IMR-90 (cell line): ENCODE measurements around the gene CCDC12. TPM values are rescaled to one million over a fixed set of nuclear protein-coding genes. Genes with fewer than 3 reads are reported as not detected.

Experiments used
- ATAC-seq: fragments of 200-7000 bp; cut with Tn5 transposase; 2 replicates; pipeline ENCODE4 v1.9.1; 2020; ENCODE audit warnings: low read depth, mild to moderate bottlenecking, moderate library complexity
- BruUV-seq: library from RNA; stranded (reverse); fragments of 400-500 nt; replicated peaks from 2 replicates; lab custom pipeline; 2021; lab: Mats Ljungman, UMichigan
- CTCF ChIA-PET: fragments of 300-600 bp; formaldehyde crosslinking; extraction: SDS; loops from one replicate; lab custom pipeline; 2021; ENCODE audit warnings: antibody characterized with exemption; lab: Yijun Ruan, JAX
- POLR2A ChIA-PET: fragments of 300-600 bp; sonication (Branson Sonifier 250); formaldehyde crosslinking; loops from one replicate; lab custom pipeline; 2022; ENCODE audit warnings: antibody characterized with exemption; ENCODE audit not compliant: unreplicated experiment; lab: Charles Lee
- DNase-seq: peaks from one replicate; pipeline ENCODE4 v3.0.0; 2013
- H2AFZ ChIP-seq: replicated peaks from 2 replicates; pipeline ENCODE3; 2013; ENCODE audit warnings: low read length, mild to moderate bottlenecking; ENCODE audit not compliant: poor library complexity
- H2AK5ac ChIP-seq: 2 replicates; pipeline ENCODE4 v1.6.1; 2013; ENCODE audit warnings: low read depth, low read length, inconsistent platforms
- H2AK9ac ChIP-seq: replicated peaks from 2 replicates; pipeline ENCODE3; 2013; ENCODE audit warnings: mild to moderate bottlenecking, low read depth, low read length, moderate library complexity; ENCODE audit not compliant: poor library complexity
- H2BK120ac ChIP-seq: 2 replicates; pipeline ENCODE4 v1.6.1; 2013; ENCODE audit warnings: low read depth, low read length, inconsistent platforms
- H2BK15ac ChIP-seq: 3 replicates; pipeline ENCODE4 v1.6.1; 2013; ENCODE audit warnings: low read depth, low read length, inconsistent platforms
- H2BK20ac ChIP-seq: 2 replicates; pipeline ENCODE4 v1.6.1; 2013; ENCODE audit warnings: low read depth, mild to moderate bottlenecking, inconsistent platforms, low read length, moderate library complexity
- H2BK5ac ChIP-seq: 2 replicates; pipeline ENCODE4 v1.6.1; 2013; ENCODE audit warnings: mild to moderate bottlenecking, low read depth, low read length, inconsistent platforms; ENCODE audit not compliant: poor library complexity, severe bottlenecking
- H3K14ac ChIP-seq: replicated peaks from 2 replicates; pipeline ENCODE4 v1.6.1; 2013; ENCODE audit warnings: low read depth, low read length, inconsistent platforms
- H3K18ac ChIP-seq: 2 replicates; pipeline ENCODE4 v1.6.1; 2013; ENCODE audit warnings: low read depth, low read length, control low read depth
- H3K23ac ChIP-seq: 2 replicates; pipeline ENCODE4 v1.6.1; 2013; ENCODE audit warnings: low read depth, low read length, inconsistent platforms
- H3K27ac ChIP-seq: 2 replicates; pipeline ENCODE4 v1.5.1; 2013; ENCODE audit warnings: mild to moderate bottlenecking, control low read depth, low read length; ENCODE audit not compliant: insufficient read depth
- H3K27me3 ChIP-seq: 2 replicates; pipeline ENCODE4 v1.6.1; 2013; ENCODE audit warnings: low read length; ENCODE audit not compliant: control insufficient read depth, insufficient read depth
- H3K36me3 ChIP-seq: 2 replicates; pipeline ENCODE4 v1.6.1; 2013; ENCODE audit warnings: low read length, mixed read lengths; ENCODE audit not compliant: control insufficient read depth, insufficient read depth
- H3K4ac ChIP-seq: 2 replicates; pipeline ENCODE4 v1.6.1; 2013; ENCODE audit warnings: low read depth, low read length, inconsistent platforms
- H3K4me1 ChIP-seq: 2 replicates; pipeline ENCODE4 v1.6.1; 2013; ENCODE audit warnings: low read length, mixed read lengths; ENCODE audit not compliant: control insufficient read depth, insufficient read depth
- H3K4me2 ChIP-seq: 2 replicates; pipeline ENCODE4 v1.6.1; 2013; ENCODE audit warnings: low read depth, mild to moderate bottlenecking, control low read depth, low read length, moderate library complexity
- H3K4me3 ChIP-seq: 2 replicates; pipeline ENCODE4 v1.5.1; 2013; ENCODE audit warnings: low read depth, mild to moderate bottlenecking, control low read depth, low read length, moderate library complexity; ENCODE audit not compliant: insufficient read depth
- H3K56ac ChIP-seq: 2 replicates; pipeline ENCODE4 v1.6.1; 2013; ENCODE audit warnings: low read length, inconsistent platforms; ENCODE audit not compliant: insufficient read depth; ENCODE audit errors: extremely low read depth
- H3K79me1 ChIP-seq, 2 experiments: 2 replicates each; pipeline ENCODE4 v1.6.1; 2013; ENCODE audit warnings: low read length in 2 of 2, inconsistent platforms in 1 of 2, low read depth in 1 of 2
- H3K9ac ChIP-seq: 2 replicates; pipeline ENCODE4 v1.6.1; 2013; ENCODE audit warnings: low read depth, low read length, control low read depth
- H3K9me1 ChIP-seq: 2 replicates; pipeline ENCODE4 v1.6.1; 2013; ENCODE audit warnings: low read length, inconsistent platforms; ENCODE audit not compliant: insufficient read depth
- H3K9me3 ChIP-seq: 2 replicates; pipeline ENCODE4 v1.6.1; 2013; ENCODE audit warnings: low read length; ENCODE audit not compliant: control insufficient read depth, insufficient read depth
- H4K20me1 ChIP-seq: 2 replicates; pipeline ENCODE4 v1.6.1; 2013; ENCODE audit warnings: low read length, inconsistent platforms; ENCODE audit not compliant: insufficient read depth
- H4K5ac ChIP-seq: 2 replicates; pipeline ENCODE4 v1.6.1; 2013; ENCODE audit warnings: mild to moderate bottlenecking, low read depth, low read length, control low read depth
- H4K8ac ChIP-seq, 2 experiments: 2 replicates each; pipeline ENCODE4 v1.6.1; 2013; ENCODE audit warnings: low read depth in 2 of 2, low read length in 2 of 2, control low read depth in 1 of 2, inconsistent platforms in 1 of 2
- H4K91ac ChIP-seq: 2 replicates; pipeline ENCODE4 v1.6.1; 2013; ENCODE audit warnings: low read depth, low read length, inconsistent platforms; ENCODE audit not compliant: insufficient read depth
- BHLHE40 ChIP-seq: fragments of 150-350 bp; IDR thresholded peaks from 2 replicates; pipeline ENCODE4 v1.6.1; 2016; ENCODE audit warnings: mild to moderate bottlenecking, low read depth, low read length
- CEBPB ChIP-seq: IDR thresholded peaks from 2 replicates; pipeline ENCODE4 v1.6.1; 2012; ENCODE audit warnings: low read depth, low read length, improper control_type of control experiment
- CHD1 ChIP-seq: IDR thresholded peaks from 2 replicates; pipeline ENCODE4 v1.6.1; 2012; ENCODE audit warnings: low read depth, low read length, improper control_type of control experiment
- FOS ChIP-seq: fragments of 150-350 bp; IDR thresholded peaks from 2 replicates; pipeline ENCODE4 v1.6.1; 2016; ENCODE audit warnings: low read depth, low read length
- MAFK ChIP-seq: IDR thresholded peaks from 2 replicates; pipeline ENCODE4 v1.6.1; 2012; ENCODE audit warnings: low read depth, low read length, improper control_type of control experiment
- MAZ ChIP-seq: IDR thresholded peaks from 2 replicates; pipeline ENCODE4 v1.6.1; 2012; ENCODE audit warnings: low read depth, mild to moderate bottlenecking, low read length, improper control_type of control experiment, moderate library complexity, borderline replicate concordance
- MXI1 ChIP-seq: IDR thresholded peaks from 2 replicates; pipeline ENCODE4 v1.6.1; 2012; ENCODE audit warnings: low read depth, mild to moderate bottlenecking, low read length, moderate library complexity, borderline replicate concordance
- NFE2L2 ChIP-seq: fragments of 150-350 bp; IDR thresholded peaks from 2 replicates; pipeline ENCODE4 v1.6.1; 2016; ENCODE audit warnings: low read depth, mild to moderate bottlenecking, low read length
- POLR2A ChIP-seq: IDR thresholded peaks from 2 replicates; pipeline ENCODE4 v1.6.1; 2012; ENCODE audit warnings: mild to moderate bottlenecking, low read depth, low read length
- RAD21 ChIP-seq: IDR thresholded peaks from 2 replicates; pipeline ENCODE4 v1.6.1; 2012; ENCODE audit warnings: low read length, improper control_type of control experiment
- RCOR1 ChIP-seq: IDR thresholded peaks from 2 replicates; pipeline ENCODE4 v1.6.1; 2012; ENCODE audit warnings: mild to moderate bottlenecking, low read length, improper control_type of control experiment; ENCODE audit not compliant: insufficient replicate concordance
- RFX5 ChIP-seq: IDR thresholded peaks from 2 replicates; pipeline ENCODE4 v1.8.0; 2012; ENCODE audit warnings: low read depth, mild to moderate bottlenecking, low read length, moderate library complexity
- WGBS, 2 experiments: methylation state at CpG; one replicate each; pipeline versions ENCODE4 v1.1.5 to v1.1.7; 2013; ENCODE audit warnings: missing lambda C conversion rate in 2 of 2; ENCODE audit not compliant: insufficient read length in 1 of 2; ENCODE audit errors: extremely low coverage in 2 of 2; 5-methylcytosine and 5-hydroxymethylcytosine counted together
- dilution Hi-C: fragments of 300-500 bp; cut with HindIII; formaldehyde crosslinking; loops from one replicate; pipeline ENCODE4 v1.14.3; 2018; ENCODE audit warnings: low sequenced_read_pairs; ENCODE audit not compliant: unreplicated experiment
- in situ Hi-C: fragments of 300-500 bp; cut with MboI; formaldehyde crosslinking; loops from 3 replicates; pipeline ENCODE4 v1.14.3; 2019; ENCODE audit warnings: low sequenced_read_pairs, inconsistent platforms, mixed read lengths
- intact Hi-C: fragments of 100-400 bp; cut with micrococcal nuclease; formaldehyde crosslinking; loops from 2 replicates; pipeline ENCODE4 v1.10.0; 2022
- polyA plus RNA-seq, 3 experiments: library from polyadenylated mRNA; depleted of rRNA; stranded (reverse); fragments of >200 nt; gene quantifications; 2 replicates each; pipeline ENCODE4 v1.2.3, GENCODE V29; 2012; ENCODE audit warnings: low replicate concordance in 1 of 3
- total RNA-seq: library from RNA; depleted of rRNA; stranded (reverse); fragments of >200 nt; gene quantifications from 2 replicates; pipeline ENCODE4 v1.2.3, GENCODE V29; 2012
- TF ChIP-seq, protein P1 (sequence below): fragments of 150-350 bp; IDR thresholded peaks from 2 replicates; pipeline ENCODE4 v1.6.1; 2016; ENCODE audit warnings: low read depth, mild to moderate bottlenecking, low read length, moderate library complexity, borderline replicate concordance
- TF ChIP-seq, protein P2 (sequence below): conservative IDR thresholded peaks from 2 replicates; pipeline ENCODE4 v1.5.1; 2012; ENCODE audit warnings: mild to moderate bottlenecking, low read depth, low read length, improper control_type of control experiment
- TF ChIP-seq, protein P3 (sequence below): fragments of 150-350 bp; IDR thresholded peaks from 2 replicates; pipeline ENCODE4 v1.6.1; 2017; ENCODE audit warnings: mild to moderate bottlenecking, antibody characterized with exemption, low read length, low read depth

The CCDC12 gene
- total and polyA plus RNA-seq, 2 of the 4 experiments (the other 2 are of a cell fraction): 15.2 to 35.1 TPM

DNA sequence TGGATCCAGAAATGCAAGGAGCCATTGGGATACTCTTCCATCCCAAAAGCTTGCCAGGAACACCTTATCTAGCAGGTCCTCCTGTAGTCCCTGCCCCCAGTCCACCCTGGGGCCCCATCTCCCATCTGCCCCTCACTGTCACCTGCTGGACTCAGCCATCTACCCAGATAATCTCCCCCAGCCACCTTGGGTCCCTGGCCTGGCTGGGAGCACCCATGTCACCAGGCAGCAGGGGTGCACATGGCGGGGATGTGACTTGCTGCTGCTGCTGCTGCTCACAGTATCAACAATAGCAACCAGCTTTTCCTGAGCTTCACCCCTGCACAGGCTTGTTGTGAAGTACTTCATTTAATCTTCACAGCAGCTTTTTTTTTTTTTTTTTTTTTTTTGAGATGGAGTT lies 86.4 kb downstream of the CCDC12 start:
- no peak overlapping the region for H3K4ac ChIP-seq
- H3K4me2 ChIP-seq: no peak overlapping the region
- ChIA-PET CTCF (no interaction called here), POLR2A (no interaction called here)
- H3K27me3 ChIP-seq: peaks cover 59% of the 10 kb centered on the region
- no peak overlapping the region for H3K56ac ChIP-seq
- no peak overlapping the region for H3K14ac ChIP-seq
- H3K27ac ChIP-seq: no peak overlapping the region
- intact Hi-C loops: no loop called here
- ATAC-seq (no peak), DNase-seq (no peak)
- WGBS, 2 experiments: 100% methylated on average over 1 of the region's 1 CpG; no CpG with 5 or more reads in 1 of the 2 experiments
- H3K79me1 ChIP-seq: no peaks in the 10 kb centered on the region
- H2AFZ ChIP-seq: no peak overlapping the region
- H3K9me1 ChIP-seq: 0 out of 2 replicates have a peak, but pooled peaks cover 3% of the 10 kb centered on the region
- no peaks in the 10 kb centered on the region; the same call in 1 of the 2 replicates for H3K4me1 ChIP-seq
- H4K5ac ChIP-seq: no peak overlapping the region
- H4K91ac ChIP-seq: no peak overlapping the region
- no TSS peak for BruUV-seq
- no peak overlapping the region for H3K4me3 ChIP-seq
- in situ Hi-C loops: loop anchor here (25.0 kb wide), 1 partner anchor 403 kb away; the partner anchor contains the start of gene RTP3
- dilution Hi-C loops: no loop called here
- no peak overlapping the region for H2BK20ac ChIP-seq
- H4K8ac ChIP-seq: no peak overlapping the region
- H4K20me1 ChIP-seq: no peaks in the 10 kb centered on the region; the same call in 1 of the 2 replicates
- H2BK5ac ChIP-seq: no peak overlapping the region
- no peaks in the 10 kb centered on the region for H3K9me3 ChIP-seq
- H2BK15ac ChIP-seq: no peak overlapping the region
- no peak overlapping the region for H3K18ac ChIP-seq
- H3K36me3 ChIP-seq: no peaks in the 10 kb centered on the region
- no peak for TF ChIP-seq POLR2A
- no peak for TF ChIP-seq MXI1
- TF ChIP-seq BHLHE40: no peak
- no peak for TF ChIP-seq MAZ
- TF ChIP-seq, protein P1, sequence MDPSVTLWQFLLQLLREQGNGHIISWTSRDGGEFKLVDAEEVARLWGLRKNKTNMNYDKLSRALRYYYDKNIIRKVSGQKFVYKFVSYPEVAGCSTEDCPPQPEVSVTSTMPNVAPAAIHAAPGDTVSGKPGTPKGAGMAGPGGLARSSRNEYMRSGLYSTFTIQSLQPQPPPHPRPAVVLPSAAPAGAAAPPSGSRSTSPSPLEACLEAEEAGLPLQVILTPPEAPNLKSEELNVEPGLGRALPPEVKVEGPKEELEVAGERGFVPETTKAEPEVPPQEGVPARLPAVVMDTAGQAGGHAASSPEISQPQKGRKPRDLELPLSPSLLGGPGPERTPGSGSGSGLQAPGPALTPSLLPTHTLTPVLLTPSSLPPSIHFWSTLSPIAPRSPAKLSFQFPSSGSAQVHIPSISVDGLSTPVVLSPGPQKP: no peak
- TF ChIP-seq RAD21: no peak
- TF ChIP-seq NFE2L2: no peak
- TF ChIP-seq CEBPB: no peak
- TF ChIP-seq RCOR1: no peak
- TF ChIP-seq CHD1: no peak
- no peak for TF ChIP-seq MAFK
- TF ChIP-seq, protein P2, sequence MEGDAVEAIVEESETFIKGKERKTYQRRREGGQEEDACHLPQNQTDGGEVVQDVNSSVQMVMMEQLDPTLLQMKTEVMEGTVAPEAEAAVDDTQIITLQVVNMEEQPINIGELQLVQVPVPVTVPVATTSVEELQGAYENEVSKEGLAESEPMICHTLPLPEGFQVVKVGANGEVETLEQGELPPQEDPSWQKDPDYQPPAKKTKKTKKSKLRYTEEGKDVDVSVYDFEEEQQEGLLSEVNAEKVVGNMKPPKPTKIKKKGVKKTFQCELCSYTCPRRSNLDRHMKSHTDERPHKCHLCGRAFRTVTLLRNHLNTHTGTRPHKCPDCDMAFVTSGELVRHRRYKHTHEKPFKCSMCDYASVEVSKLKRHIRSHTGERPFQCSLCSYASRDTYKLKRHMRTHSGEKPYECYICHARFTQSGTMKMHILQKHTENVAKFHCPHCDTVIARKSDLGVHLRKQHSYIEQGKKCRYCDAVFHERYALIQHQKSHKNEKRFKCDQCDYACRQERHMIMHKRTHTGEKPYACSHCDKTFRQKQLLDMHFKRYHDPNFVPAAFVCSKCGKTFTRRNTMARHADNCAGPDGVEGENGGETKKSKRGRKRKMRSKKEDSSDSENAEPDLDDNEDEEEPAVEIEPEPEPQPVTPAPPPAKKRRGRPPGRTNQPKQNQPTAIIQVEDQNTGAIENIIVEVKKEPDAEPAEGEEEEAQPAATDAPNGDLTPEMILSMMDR: no peak
- TF ChIP-seq FOS: no peak
- TF ChIP-seq, protein P3, sequence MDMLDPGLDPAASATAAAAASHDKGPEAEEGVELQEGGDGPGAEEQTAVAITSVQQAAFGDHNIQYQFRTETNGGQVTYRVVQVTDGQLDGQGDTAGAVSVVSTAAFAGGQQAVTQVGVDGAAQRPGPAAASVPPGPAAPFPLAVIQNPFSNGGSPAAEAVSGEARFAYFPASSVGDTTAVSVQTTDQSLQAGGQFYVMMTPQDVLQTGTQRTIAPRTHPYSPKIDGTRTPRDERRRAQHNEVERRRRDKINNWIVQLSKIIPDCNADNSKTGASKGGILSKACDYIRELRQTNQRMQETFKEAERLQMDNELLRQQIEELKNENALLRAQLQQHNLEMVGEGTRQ: no peak
- TF ChIP-seq RFX5: no peak
- no peak overlapping the region for H3K23ac ChIP-seq
- H2AK9ac ChIP-seq: no peak overlapping the region
- H2BK120ac ChIP-seq: no peak overlapping the region
- H3K9ac ChIP-seq: no peak overlapping the region
- H2AK5ac ChIP-seq: no peak overlapping the region
